ENCODE measurements around the gene IL4. TPM values are rescaled to one million over a fixed set of nuclear protein-coding genes. Genes with fewer than 3 reads are reported as not detected.

IL4 gene
- total RNA-seq, 1 experiment from 2014 or later: not detected

DNA sequence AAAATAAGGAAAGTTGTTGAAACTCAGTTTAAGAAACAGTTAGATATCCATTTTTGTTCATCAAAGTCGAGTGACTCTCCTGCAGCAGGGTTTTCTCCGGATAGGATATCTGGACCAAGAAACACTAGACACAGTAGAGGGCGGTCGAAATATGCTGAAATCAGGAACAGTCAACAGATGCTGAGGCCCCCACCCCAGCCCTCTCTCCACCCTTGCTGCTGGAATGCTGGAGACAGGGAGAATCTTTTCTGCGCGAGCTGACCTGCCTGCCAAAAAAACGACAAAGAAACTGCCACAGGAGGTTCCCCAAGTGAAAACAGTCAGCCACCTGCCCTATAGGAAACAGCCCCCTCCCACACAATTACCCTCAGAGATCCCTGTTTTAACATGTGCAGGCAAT lies 20.1 kb upstream of the IL4 start (continued):
- TF ChIP-seq, protein P1, sequence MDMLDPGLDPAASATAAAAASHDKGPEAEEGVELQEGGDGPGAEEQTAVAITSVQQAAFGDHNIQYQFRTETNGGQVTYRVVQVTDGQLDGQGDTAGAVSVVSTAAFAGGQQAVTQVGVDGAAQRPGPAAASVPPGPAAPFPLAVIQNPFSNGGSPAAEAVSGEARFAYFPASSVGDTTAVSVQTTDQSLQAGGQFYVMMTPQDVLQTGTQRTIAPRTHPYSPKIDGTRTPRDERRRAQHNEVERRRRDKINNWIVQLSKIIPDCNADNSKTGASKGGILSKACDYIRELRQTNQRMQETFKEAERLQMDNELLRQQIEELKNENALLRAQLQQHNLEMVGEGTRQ (CRISPR knock-in tag; IDR thresholded peaks at IDR 0.05): no peak
- TF ChIP-seq, protein P2, sequence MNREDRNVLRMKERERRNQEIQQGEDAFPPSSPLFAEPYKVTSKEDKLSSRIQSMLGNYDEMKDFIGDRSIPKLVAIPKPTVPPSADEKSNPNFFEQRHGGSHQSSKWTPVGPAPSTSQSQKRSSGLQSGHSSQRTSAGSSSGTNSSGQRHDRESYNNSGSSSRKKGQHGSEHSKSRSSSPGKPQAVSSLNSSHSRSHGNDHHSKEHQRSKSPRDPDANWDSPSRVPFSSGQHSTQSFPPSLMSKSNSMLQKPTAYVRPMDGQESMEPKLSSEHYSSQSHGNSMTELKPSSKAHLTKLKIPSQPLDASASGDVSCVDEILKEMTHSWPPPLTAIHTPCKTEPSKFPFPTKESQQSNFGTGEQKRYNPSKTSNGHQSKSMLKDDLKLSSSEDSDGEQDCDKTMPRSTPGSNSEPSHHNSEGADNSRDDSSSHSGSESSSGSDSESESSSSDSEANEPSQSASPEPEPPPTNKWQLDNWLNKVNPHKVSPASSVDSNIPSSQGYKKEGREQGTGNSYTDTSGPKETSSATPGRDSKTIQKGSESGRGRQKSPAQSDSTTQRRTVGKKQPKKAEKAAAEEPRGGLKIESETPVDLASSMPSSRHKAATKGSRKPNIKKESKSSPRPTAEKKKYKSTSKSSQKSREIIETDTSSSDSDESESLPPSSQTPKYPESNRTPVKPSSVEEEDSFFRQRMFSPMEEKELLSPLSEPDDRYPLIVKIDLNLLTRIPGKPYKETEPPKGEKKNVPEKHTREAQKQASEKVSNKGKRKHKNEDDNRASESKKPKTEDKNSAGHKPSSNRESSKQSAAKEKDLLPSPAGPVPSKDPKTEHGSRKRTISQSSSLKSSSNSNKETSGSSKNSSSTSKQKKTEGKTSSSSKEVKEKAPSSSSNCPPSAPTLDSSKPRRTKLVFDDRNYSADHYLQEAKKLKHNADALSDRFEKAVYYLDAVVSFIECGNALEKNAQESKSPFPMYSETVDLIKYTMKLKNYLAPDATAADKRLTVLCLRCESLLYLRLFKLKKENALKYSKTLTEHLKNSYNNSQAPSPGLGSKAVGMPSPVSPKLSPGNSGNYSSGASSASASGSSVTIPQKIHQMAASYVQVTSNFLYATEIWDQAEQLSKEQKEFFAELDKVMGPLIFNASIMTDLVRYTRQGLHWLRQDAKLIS (CRISPR knock-in tag; IDR thresholded peaks at IDR 0.05; ENCODE audit: borderline replicate concordance): no peak
- no peak for TF ChIP-seq JUN (CRISPR knock-in tag; IDR thresholded peaks at IDR 0.05)
- TF ChIP-seq NFATC4 (CRISPR knock-in tag; IDR thresholded peaks at IDR 0.05): no peak
- TF ChIP-seq ZBTB21 (CRISPR knock-in tag; IDR thresholded peaks at IDR 0.05; ENCODE audit: borderline replicate concordance): no peak
- no peak for TF ChIP-seq FOXK1 (CRISPR knock-in tag; IDR thresholded peaks at IDR 0.05)
- TF ChIP-seq, protein P3, sequence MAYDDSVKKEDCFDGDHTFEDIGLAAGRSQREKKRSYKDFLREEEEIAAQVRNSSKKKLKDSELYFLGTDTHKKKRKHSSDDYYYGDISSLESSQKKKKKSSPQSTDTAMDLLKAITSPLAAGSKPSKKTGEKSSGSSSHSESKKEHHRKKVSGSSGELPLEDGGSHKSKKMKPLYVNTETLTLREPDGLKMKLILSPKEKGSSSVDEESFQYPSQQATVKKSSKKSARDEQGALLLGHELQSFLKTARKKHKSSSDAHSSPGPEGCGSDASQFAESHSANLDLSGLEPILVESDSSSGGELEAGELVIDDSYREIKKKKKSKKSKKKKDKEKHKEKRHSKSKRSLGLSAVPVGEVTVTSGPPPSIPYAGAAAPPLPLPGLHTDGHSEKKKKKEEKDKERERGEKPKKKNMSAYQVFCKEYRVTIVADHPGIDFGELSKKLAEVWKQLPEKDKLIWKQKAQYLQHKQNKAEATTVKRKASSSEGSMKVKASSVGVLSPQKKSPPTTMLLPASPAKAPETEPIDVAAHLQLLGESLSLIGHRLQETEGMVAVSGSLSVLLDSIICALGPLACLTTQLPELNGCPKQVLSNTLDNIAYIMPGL (CRISPR knock-in tag; IDR thresholded peaks at IDR 0.05): no peak
- TF ChIP-seq GTF2I (CRISPR knock-in tag; conservative IDR thresholded peaks at IDR 0.05): no peak

DNA sequence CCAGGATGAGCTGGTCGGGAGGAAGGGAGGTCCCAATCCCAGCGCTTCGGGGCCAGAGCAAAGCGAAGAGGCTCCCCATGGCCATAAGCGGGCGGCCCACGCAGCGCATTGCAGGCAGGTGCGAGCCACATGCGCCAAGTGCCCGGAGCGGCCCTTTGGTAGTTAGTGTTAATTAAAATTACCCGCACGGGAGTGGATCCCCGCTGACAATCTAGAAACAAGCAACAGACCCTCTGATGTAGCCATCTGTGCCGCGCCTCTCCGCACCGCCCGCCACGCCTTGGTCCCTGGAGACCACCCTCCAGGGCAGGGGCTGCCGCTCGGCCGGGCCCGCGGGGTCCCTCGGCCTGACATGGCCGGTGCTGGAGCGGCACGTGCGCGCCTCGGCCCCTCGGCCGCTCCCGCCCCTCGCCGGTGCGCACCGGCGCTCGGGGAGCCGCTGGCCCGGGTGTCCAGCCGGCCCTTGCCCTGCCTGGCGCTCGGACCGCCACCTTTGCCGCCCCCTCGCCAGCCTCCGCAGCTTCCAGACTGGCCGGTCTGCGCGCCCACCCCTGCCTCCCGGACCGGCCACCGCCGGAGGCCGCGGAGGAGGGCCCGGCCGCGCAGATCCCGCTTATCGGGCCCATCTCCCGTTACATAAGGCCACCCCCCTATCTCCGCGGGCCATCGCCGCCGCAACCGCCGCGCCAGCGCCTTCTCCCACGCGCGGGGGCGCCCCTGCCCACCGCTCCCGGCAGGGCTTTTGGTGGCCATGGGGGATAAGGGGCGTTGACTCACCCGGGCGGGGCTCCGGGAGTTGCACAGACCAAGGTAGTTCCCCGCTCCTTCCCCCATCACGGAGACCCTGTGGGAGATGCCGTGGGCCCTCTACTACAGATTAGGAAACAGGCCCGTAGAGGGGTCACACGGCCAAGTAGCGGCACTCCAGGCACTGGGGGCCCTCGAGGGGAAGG lies 17.7 kb upstream of the IL4 start:
- H3K4me1 Mint-ChIP-seq: peaks cover 11% of the 10 kb centered on the region
- ATAC-seq (peak; percentile 57), DNase-seq (ENCODE audit: low spot score) (peak; percentile 55)
- H3K27ac Mint-ChIP-seq: no peak overlapping the region
- H3K4me3 Mint-ChIP-seq: peak overlapping the region; percentile 53
- H3K9me3 Mint-ChIP-seq: no peaks in the 10 kb centered on the region
- H3K36me3 Mint-ChIP-seq: no peaks in the 10 kb centered on the region
- ChIA-PET CTCF (interaction anchor here (1.2 to 2.6 kb wide), 2 partner anchors 129 to 164 kb away, joined by 3 to 9 read pairs; no protein-coding TSS in a partner anchor), POLR2A (no interaction called here)
- H3K27me3 Mint-ChIP-seq (ENCODE audit: low read depth): peaks cover 46% of the 10 kb centered on the region
- TF ChIP-seq, protein P2 (CRISPR knock-in tag; IDR thresholded peaks at IDR 0.05; ENCODE audit: borderline replicate concordance): no peak
- TF ChIP-seq FOXP1 (CRISPR knock-in tag; IDR thresholded peaks at IDR 0.05; ENCODE audit: borderline replicate concordance): peak; percentile 90
- TF ChIP-seq ELF4 (CRISPR knock-in tag; IDR thresholded peaks at IDR 0.05; ENCODE audit: low read depth): no peak
- peak; percentile 74; the same call in 1 of the 2 replicates for TF ChIP-seq MYBL2 (CRISPR knock-in tag; IDR thresholded peaks at IDR 0.05)
- no peak for TF ChIP-seq ZNF232 (CRISPR knock-in tag; IDR thresholded peaks at IDR 0.05)
- TF ChIP-seq CREM (CRISPR knock-in tag; IDR thresholded peaks at IDR 0.05): 0 out of 2 replicates have a peak, but pooled peaks have one; percentile 41
- TF ChIP-seq, protein P4, sequence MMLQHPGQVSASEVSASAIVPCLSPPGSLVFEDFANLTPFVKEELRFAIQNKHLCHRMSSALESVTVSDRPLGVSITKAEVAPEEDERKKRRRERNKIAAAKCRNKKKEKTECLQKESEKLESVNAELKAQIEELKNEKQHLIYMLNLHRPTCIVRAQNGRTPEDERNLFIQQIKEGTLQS (CRISPR knock-in tag; conservative IDR thresholded peaks at IDR 0.05): no peak
- TF ChIP-seq, protein P5, sequence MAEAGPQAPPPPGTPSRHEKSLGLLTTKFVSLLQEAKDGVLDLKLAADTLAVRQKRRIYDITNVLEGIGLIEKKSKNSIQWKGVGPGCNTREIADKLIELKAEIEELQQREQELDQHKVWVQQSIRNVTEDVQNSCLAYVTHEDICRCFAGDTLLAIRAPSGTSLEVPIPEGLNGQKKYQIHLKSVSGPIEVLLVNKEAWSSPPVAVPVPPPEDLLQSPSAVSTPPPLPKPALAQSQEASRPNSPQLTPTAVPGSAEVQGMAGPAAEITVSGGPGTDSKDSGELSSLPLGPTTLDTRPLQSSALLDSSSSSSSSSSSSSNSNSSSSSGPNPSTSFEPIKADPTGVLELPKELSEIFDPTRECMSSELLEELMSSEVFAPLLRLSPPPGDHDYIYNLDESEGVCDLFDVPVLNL (CRISPR knock-in tag; IDR thresholded peaks at IDR 0.05; ENCODE audit: borderline replicate concordance, low read depth): peak; percentile 83; the same call in 1 of the 2 replicates
- TF ChIP-seq HMGA2 (CRISPR knock-in tag; IDR thresholded peaks at IDR 0.05): no peak
- TF ChIP-seq, protein P6, sequence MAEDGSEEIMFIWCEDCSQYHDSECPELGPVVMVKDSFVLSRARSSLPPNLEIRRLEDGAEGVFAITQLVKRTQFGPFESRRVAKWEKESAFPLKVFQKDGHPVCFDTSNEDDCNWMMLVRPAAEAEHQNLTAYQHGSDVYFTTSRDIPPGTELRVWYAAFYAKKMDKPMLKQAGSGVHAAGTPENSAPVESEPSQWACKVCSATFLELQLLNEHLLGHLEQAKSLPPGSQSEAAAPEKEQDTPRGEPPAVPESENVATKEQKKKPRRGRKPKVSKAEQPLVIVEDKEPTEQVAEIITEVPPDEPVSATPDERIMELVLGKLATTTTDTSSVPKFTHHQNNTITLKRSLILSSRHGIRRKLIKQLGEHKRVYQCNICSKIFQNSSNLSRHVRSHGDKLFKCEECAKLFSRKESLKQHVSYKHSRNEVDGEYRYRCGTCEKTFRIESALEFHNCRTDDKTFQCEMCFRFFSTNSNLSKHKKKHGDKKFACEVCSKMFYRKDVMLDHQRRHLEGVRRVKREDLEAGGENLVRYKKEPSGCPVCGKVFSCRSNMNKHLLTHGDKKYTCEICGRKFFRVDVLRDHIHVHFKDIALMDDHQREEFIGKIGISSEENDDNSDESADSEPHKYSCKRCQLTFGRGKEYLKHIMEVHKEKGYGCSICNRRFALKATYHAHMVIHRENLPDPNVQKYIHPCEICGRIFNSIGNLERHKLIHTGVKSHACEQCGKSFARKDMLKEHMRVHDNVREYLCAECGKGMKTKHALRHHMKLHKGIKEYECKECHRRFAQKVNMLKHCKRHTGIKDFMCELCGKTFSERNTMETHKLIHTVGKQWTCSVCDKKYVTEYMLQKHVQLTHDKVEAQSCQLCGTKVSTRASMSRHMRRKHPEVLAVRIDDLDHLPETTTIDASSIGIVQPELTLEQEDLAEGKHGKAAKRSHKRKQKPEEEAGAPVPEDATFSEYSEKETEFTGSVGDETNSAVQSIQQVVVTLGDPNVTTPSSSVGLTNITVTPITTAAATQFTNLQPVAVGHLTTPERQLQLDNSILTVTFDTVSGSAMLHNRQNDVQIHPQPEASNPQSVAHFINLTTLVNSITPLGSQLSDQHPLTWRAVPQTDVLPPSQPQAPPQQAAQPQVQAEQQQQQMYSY (CRISPR knock-in tag; IDR thresholded peaks at IDR 0.05): no peak; the same call in none of the 2 replicates
- TF ChIP-seq TCF7 (CRISPR knock-in tag; IDR thresholded peaks at IDR 0.05; ENCODE audit: low read depth): peak; percentile 89

Measured in WTC11 (cell line).